Activated CD4-positive, alpha-beta T cell treated with anti-CD3 and anti-CD28 coated beads, Interleukin-2, amount 50 U/mL, for 4 hours (primary cell): ENCODE results near the gene EFNA2.
"Not testable (repeated sequence)": the region's sequence is repeated elsewhere in the genome, so short reads cannot be mapped to it uniquely, and the experiment has no call there.

Source experiments
- DNase-seq, 2 experiments: peaks; one replicate each; pipeline ENCODE4 v3.0.0-alpha.2; 2020

The EFNA2 gene

DNA sequence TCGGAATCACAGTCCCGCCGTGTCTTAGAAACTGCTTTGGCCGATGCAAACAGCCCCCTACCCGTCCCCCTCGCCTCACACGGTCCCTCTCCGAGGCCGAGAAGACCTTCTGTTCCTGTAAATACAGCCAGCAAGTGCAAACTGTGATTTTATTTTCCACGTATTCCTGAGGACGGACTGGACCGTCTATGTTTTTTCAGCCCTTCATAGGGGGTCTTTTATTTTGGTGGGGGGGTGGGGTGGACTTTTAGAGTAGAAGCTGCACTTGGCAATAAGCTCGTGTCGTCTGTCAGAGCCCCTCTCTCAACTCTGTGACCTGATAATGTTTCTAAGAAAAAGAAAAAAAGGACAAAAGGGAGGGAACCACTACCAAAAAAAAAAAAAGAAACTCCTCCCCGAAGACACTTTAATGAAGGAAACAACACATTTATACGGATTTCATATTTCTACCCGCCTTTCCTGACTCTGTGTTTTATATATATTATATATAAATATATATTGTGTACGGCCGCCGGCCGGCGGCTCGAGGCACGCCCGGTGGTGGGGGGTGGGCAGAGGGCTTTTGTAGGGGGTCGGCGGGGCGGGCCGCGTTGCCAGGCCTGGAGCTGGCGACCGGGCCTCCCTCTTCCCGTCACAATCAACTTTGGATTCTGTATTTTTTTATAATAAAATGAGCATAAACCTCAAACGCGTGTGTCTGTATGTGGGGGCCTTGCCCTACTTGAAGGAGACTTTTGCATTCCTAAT, 15.2 kb downstream of the EFNA2 start:
- no peak for DNase-seq

DNA sequence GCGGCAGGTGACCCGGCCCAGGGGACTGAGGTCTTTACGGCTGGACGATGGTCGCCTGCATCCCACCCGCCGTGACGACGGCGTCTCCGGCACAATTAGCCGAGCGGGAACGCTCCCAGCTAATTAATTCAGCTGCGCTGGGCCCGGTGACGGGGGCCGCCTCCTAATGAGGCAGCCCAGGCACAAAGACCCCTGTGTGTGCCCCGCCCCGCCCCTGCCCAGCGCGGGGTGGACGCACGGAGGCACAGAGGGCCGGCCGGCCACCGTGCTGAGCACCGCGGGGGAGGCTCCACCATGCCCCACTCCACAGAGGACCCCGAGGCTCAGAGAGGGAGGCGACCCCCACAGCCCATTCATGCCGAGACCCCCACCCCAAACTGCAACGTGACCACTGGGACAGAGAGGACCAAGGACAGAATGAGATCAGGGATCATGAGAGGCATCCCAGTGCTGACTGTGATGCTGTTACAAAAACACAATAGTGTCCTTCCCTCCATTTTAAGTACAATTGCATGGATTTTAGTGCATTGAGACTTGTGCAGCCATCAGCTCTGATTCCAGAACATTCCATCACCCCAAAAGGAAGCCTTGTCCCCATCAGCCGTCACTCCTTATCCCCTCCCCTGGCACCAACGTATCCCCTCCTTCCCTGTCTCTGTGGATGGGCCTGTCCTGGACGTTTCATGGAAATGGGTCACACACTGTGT, 17.0 kb downstream of the EFNA2 start:
- no peak for DNase-seq

DNA sequence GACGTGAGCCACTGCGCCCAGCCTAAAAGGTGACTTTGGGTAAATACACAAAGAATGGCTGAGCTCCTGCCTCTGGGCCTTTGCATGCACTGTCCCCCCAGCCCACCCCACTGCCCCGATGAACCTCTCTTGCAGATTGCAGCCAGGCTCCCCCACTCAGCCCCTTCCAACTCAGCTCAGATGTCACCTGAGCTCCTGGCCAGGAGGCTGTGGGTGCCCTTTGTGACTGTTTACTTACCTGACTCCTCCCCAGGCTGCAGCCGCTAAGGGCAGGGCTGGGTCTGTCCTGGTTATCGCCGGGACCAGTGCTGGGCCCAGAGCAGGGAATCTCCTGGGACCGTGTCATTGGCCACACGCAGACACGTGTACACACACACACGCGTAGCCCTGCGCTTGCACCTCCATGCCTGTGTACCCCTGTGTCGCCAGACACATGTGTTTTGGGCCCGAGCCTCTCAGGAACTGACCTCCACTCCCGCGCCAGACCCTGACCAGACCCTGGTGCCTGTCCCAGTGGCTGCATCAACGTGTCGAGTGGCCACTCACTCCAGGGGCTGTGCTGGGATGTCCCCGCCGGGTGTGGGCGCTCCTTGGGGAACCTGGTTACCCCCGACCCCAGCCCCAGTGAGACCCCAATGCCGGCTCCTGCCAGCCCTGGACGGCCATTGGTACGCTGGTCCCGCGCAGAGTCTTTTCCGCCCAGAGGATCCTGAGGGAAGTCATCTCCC, 18.7 kb downstream of the EFNA2 start:
- DNase-seq, result no peak

DNA sequence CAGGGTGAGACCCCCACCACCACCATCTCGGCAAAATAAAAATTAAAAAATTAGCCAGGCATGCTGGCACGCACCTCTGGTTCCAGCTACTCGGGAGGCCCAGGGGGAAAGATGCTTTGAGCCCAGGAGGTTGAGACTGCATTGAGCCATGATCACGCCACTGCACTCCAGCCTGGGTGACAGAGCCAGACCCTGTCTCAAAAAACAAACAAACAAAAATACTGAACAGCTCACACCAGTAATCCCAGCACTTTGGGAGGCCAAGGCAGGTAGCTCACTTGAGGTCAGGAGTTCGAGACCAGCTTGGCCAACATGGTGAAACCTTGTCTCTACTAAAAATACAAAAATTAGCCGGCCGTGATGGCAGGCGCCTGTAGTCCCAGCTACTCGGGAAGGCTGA, 19.7 kb downstream of the EFNA2 start:
- not testable (repeated sequence) for DNase-seq

DNA sequence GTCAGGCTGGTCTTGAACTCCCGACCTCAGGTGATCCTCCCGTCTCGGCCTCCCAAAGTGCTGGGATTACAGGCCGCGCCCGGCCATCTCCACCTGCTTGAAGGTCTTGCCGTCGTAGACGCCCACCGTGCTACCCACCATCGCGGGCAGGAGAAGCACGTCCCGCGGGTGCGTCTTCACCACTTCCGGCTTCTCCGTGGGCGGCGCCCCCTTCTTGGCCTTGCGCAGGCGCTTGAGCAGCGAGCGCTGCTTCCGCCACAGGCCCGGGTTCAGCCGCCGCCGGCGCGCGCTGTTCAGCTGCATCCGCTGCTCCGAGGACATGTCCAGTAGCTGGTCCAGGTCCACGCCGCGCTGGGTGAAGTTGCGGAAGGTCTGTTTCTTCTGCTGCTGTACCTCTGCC, 21.6 kb downstream of the EFNA2 start:
- DNase-seq, result no peak

DNA sequence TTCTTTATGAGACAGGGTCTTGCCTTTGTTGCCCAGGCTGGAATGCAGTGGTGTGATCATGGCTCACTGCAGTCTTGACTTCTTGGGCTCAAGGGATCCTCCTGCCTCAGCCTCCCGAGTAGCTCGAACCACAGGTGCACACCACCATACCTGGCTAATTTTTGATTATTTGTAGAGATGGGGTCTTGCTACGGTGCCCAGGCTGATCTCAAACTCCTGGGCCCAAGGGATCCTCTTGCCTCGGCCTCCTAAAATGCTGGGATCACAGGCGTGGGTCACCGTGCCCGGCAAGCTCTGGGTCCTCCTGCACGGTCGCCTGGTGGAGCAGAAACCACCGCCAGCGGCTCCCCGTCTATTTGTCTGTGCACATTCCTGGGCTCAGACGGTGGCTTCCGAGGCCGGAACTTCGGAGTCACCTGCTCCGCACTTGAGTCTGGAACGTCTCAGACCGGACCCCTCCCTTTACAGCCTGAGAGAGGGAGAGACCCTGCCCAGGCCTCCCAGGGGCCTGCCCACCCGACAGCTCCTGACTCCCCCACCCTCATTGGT, 22.2 kb downstream of the EFNA2 start:
- DNase-seq, result no peak

DNA sequence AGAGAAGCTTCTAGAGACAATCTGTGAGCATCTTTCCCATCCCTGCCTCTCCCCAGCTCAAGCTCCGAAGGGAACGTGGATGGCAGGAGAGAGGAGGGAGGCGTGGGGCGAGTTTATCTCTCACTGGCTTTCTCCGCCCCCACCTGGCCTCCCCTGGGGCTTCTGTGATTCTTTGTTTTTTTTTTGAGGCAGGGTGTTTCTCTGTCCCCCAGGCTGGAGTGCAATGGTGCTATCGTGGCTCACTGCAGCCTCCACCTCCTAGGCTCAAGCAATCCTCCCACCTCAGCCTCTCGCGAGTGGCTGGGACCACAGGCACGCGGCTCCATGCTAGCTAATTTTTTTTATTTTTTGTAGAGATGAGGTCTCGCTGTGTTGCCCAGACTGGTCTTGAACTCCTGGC, 23.0 kb downstream of the EFNA2 start:
- no peak for DNase-seq

DNA sequence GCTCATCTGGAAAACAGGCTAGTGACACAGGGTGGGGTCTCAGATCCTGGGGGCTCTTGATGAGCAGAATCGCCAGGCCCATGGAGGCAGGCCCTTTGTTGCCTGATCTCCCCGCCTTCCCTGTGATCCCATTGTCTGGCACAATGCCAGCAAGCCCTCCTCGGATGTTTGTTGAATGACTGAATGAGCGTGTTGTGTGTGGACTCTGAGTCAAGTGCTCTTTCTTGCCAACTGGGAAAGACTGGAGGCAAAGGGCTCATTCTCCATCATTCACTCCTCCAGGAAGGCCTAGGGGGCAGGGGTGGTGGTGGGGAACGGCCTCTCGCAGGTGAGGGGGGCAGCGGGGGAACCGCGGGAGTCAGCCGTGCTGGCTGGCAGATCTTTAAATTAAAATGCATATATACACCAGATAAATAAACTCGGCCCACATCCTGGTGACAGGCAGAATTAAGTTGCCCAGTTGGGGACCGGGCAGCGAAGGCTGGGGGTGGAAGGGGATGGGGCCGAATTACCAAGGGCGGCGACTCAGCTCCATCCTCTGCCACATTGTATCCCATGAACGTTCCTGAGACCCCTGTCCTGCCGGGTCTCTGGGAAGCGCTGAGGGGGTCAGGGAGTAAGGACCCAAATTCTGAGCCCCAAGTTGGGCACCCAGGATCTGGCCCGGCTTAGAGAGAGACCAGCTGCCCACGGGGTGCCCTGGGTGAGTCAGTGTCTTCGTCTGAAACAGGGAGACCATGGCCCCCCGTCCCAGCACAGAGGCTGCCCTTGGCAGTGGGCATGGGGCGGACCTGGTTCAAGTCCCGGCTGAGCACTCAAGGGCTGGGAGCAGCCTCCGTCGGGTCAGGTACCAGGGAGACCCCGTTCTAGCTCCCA, 24.5 kb downstream of the EFNA2 start:
- DNase-seq, result no peak

DNA sequence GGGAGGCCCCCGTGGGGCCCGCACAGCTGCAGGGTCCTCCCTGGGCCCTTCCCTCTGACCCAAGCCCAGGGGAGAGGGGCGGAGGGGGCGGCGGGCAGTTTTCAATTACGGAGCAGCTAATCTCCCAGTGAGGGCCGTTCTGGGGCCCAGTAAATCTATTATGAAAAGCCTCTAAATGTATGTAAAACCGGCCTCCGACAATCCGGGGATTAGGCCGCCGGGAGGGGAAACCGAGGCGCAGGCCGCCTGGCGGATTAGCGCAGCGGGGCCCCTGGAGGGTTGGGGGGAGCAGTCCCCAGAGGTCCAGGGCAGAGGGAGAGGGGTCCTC, 25.1 kb downstream of the EFNA2 start:
- DNase-seq, result no peak

DNA sequence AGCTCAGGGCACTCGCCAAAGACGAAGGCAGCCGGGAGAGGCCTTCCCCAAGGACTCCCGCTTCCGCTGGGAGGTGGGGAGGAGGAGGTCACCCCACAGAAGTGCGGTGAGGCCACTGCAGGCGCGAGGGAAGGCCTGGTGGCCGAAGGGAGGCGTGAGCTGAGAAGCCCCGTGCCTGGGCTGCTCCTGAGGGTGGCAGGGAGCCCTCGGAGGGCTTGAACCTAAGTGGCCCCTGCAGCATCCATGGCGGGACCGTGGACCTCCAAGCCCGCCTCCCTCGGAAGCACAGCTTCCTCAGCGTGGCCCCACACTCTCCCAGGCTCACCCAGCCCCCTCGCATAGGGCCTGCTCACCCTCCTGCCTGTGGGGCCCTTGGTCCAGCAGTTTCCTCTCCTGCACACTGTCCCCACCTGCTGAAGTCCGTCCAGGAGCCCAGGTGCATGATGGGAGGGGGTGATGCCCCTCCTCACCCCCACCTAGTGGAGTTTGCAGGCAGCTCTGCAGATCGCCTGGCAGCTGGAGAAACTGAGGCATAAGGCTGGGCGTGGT, 25.9 kb downstream of the EFNA2 start:
- no peak for DNase-seq

DNA sequence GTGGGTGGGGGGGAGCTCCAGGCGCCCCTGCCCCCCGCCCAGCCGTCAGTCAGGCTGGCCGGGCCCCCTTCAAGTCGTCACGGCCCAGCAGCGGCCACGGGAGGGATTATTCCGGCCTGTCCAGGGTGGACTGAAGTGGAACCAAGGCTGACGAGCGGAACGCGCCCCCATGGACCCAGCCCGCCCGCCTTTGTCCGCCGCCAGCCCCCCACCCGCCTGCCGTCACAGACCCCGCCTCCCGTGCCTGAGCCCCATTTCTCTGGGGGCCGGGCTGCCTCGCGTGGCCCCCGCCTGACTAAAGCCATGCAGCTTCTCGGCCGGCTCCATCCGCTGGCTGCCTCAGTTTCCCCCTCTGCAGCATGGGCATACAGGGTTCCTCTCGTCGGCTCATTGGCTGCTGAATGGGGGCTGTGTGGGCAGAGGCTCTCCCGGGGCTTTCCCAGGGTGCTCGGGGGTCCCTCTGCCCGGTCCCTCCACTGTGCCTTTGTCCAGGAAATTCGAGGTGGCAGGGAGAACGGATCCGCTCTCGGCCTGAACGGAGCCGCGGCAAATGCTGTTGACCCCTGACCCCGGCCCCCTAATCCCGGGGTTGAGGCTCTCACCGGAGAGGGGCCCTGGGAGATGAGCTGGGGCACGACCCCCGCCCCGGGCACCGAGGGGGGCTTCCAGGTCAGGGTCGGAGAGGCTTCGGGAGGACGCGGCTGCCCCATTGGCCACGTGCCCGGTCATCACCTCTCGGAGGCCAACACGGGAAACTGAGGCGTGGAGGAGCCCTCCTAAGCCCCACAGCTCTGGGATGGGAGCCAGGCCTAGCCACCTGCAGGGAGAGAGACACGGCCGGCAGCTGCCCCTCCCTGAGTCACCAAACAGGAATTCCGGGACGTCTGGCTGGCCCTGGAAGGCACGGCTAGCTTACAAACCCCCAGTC, 27.4 kb downstream of the EFNA2 start:
- no peak for DNase-seq

DNA sequence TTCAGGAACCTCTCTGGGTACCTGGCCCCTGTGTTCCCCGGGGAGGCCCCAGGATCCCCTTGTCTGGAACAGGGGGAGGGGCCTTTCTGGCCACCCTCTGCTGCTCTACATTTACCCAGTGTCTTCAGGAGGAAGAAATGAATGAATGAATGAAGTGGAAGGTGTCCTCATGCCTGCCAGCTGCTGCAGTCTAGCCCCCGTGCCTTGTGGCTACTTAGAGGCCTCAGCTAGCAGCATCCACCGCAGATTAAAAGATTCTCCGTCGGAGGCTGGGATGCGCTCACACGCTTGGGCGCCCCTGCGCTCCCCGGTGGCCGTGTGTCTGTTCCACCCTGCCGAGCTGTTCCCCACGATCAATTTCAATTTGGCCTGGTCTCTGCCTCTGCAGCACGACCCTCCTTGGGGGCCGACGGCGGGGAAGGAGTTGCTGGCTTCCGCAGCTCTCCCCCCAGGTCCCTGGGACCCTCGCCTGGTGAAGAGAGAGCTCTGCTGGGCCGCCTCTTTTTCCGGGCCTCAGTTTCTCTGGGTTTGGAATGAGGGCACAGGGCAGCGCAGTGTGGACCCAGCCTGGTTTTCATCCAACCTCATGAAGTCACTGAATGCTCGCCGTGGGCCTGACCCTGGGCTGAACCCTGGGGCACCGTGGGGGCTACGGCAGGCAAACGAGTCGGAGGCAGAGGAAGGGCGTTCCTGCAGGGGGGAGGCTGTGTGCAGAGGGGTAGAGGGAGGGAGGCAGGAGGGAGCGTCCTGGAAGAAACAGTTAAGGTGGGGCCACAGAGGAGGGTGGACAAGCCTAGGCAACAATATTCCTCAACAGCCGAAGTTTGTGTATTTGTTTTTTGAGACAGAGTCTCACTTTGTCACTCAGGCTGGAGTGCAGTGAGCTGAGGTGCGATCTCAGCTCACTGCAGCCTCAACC, 28.3 kb downstream of the EFNA2 start:
- DNase-seq, result no peak

DNA sequence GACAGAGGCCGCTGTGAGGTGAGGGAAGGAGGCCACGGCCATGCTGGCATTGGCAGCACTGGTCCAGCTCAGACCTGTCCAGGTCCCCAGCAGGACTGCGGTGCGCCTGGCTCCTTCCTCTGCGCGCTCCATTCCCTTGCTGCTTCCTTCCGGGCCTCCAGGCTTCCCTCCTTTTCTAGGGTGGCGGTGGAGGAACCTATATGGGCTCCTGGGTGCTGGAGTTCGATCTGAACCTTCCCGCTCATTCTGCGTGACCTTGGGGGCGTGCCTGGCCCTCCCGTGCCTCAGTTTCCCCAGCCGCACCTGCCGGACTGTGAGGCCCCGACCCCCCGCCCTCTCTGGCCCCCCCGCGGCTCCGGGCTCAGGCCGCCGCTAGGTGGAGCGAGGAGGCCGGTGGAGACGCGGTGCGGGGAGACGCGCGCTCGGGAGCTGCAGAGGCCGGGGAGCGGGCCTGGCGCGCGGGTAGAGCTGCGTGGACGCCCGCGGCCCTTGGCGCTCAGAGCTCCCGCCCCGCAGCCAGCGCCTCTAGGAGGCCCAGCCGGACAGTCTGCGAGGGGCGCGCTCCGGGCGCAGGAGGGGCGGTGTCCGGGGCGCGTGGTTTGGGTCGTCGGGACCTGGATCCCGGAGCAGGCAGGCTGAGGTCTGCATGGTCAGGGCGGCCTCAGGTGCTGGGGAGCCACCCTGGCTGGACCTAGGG, 29.9 kb downstream of the EFNA2 start:
- no peak for DNase-seq

DNA sequence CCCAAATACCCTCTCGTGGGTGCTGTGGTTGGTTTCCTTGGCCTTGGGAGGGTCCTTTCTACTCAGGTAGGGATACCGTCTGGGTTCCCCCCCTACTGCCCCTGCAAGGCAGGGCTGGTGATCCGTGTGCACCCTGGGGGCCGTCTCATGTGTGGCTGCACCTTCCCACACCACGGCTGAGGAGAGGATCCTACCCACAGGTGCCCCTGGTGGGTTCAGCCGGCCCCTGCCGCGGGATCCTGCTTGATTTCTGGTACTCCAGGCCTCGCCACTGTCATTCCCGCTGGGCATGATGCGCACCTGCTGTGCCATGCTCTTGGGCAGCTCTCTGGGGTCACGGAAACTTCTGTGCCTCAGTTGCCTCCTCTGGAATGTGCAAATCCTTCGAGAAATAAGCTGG, 30.8 kb downstream of the EFNA2 start:
- DNase-seq, result no peak

DNA sequence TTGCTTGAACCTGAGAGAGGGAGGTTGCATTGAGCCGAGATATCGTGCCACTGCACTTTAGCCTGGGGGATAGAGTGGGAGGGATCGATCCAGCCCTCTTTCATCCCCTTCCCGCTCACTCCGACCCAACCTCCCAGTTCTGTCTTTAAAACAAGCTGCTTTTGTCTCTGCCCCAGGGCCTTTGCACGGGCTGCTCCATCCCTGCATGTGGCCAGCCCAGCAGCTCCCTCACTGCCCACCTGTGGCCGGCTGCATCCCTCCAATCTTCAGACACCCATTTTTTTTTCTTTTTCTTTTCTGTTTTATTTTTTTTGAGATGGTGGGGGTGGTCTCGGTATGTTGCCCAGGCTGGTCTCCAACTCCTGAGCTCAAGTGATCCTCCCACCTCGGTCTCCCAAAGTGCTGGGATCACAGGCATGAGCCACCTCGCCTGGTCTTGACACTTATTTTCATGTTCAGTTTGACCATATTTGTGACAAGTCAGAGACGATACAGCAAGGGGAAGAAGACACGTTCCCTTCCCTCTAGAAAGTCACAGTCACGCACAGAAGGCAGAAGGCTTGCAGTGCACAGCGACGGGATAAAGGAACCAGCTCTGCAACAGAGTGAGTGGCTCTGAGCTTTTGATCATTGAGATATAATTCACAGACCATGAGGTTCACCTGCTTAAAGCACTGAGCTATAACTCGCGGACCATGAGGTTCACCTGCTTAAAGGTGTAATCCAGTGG, 31.8 kb downstream of the EFNA2 start:
- no peak for DNase-seq

DNA sequence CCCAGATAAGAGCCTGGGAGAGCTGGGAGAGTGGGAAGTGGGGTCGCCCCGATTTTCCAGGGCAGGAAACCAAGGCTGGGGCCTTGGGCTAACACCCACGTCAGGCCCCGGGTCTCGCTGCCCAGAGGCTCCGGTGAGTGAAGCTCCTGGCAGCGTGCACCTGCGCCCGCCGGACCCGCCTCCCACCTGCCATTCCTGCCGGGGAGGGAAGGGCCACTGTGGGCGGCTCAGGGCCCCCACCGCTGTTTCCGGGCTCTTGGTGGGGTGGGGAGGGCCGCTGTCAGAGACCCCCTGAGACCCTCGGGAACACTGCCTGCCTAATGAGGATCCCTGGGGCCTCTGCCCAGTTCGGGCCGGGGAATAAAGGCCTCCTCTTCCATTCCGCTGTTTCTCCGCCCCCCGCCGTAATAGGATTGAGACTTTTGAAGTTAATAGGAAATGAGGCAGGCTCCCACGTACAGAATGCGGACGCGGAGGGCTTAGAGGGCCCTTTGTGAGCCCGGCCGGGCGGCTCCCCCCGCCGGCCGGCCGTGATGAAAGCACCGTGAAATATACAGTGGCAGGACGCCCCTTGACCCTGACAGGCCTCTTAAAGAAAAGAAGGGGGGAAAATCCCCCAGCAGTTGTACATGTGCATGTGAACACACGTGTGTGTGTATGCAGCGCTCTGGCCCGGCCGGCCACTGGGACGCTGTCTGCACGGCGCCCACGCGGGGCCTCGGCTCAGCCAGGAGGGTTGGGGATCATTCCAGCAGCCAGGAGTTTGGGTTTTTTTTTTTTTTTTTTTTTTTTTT, 33.2 kb downstream of the EFNA2 start:
- no peak for DNase-seq

DNA sequence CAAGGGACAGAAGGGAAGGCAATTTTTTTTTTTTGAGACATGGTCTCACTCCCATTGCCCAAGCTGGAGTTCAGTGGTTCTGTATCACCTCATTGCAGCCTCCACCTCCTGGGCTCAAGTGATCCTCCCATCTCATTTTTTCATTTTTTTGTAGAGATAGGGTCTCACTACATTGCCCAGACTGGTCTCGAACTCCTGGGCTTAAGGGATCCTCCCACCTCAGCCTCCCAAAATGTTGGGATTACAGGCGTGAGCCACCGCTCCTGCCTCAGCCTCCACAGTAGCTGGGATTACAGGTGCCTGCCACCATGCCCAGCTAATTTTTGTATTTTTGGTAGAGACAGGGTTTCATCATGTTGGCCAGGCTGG, 34.6 kb downstream of the EFNA2 start:
- DNase-seq, result not testable (repeated sequence)

DNA sequence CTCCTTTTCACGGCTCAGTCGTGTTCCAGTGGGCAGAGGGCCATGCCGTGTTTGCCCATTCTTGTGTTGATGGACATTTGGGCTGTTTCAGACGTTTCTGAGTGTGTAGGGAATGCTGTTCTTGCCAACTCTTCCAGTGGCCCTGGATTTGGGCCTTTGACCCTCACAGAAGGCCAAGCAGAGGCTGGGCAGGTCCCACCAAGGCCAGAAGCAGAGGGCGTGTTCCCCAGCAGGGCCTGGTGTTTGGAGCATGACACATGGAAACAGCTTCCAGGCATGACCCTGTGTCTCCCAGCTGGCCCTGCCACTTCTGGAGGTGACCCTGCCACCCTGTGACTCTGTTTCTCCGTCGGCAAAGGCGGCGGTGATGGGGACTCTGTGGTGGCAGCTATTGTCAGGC, 35.9 kb downstream of the EFNA2 start:
- DNase-seq, result no peak
